Smooth muscle cell of trachea (primary cell): ENCODE results near the gene HOXA1. TPM values are rescaled to one million over a fixed set of nuclear protein-coding genes. Genes with fewer than 3 reads are reported as not detected.

ENCODE experiments used
- total RNA-seq: library from RNA; depleted of rRNA; stranded (reverse); fragments of >200 nt; gene quantifications from 2 replicates; pipeline ENCODE4 v1.2.1, GENCODE V29; 2014

HOXA1 gene
- total RNA-seq: 0.44 and 1.2 TPM in 2 replicates

DNA sequence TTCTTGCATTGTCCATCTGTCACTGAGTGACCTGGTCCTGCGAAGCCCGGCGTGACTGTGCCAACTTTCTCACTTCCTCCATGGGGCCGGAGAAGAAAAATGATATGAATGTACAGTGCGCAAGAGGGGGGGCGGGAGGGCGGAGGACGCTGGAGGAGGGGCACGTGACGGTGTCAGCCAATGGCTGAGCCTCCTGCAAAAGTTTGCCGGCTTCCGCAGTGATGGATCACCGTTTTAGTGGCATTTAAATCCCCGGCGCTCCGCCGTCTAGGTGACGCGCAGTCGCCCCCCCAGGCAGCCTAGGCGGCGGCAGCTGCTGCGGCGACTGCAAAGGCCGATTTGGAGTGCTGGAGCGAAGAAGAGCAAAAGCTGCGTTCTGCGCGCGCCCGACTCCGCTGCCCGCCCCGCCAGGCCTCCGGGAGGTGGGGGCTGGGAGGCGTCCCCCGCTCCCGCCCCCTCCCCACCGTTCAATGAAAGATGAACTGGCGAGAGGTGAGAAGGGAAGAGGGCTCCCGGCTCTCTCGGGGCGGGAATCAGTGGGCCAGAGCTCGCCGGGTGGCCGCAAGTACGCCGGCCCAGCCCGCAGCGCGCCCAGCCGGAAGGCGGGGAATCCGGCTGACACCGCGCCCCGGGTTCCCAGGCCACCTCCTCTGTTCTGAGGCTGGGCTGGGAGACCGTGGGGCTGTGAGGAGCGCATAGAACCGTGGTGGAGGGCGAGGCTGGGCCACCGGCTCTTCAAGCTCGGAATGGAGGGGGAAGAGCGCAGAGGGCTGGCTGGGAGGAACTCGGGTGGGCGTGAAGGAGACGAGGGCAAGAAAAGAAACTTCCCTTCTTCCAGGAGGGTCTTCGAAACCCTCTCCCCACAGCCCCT lies at the start of gene HOXA1:
Gene HOXA1, minus strand, starts transcription at position 104 of the 871 bp plus-strand sequence. Its CDS starts 88 bp downstream, at position 16.

DNA sequence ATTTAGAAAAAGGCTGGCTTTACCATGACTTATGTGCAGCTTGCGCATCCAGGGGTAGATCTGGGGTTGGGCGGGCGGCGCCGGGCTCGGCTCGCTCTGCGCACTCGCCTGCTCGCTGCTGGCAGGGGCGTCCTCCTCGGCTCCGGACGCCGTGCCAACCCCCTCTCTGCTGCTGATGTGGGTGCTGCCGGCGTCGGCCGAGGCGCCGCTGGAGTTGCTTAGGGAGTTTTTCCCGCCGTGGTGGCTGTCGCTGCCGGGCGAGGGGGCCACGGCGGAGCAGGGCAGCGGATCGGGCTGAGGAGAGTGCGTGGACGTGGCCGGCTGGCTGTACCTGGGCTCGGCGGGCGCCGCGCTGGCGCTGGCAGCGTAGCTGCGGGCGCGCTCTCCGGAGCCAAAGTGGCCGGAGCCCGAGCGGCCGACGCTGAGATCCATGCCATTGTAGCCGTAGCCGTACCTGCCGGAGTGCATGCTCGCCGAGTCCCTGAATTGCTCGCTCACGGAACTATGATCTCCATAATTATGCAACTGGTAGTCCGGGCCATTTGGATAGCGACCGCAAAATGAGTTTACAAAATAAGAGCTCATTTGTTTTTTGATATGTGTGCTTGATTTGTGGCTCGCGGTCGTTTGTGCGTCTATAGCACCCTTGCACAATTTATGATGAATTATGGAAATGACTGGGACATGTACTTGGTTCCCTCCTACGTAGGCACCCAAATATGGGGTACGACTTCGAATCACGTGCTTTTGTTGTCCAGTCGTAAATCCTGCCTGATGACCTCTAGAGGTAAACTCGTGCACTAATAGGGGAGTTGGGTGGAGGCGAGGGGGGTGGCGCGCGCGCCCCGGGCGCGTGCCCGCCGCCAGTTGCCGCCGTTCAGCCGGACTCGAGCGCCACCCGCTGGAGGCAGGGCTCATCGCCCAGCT lies 47.5 kb upstream of the HOXA1 start, which contains the start of gene HOXA5:
Gene HOXA5, minus strand, starts transcription at position 659 of the 927 bp plus-strand sequence. Its CDS starts 74 bp downstream, at position 585.

DNA sequence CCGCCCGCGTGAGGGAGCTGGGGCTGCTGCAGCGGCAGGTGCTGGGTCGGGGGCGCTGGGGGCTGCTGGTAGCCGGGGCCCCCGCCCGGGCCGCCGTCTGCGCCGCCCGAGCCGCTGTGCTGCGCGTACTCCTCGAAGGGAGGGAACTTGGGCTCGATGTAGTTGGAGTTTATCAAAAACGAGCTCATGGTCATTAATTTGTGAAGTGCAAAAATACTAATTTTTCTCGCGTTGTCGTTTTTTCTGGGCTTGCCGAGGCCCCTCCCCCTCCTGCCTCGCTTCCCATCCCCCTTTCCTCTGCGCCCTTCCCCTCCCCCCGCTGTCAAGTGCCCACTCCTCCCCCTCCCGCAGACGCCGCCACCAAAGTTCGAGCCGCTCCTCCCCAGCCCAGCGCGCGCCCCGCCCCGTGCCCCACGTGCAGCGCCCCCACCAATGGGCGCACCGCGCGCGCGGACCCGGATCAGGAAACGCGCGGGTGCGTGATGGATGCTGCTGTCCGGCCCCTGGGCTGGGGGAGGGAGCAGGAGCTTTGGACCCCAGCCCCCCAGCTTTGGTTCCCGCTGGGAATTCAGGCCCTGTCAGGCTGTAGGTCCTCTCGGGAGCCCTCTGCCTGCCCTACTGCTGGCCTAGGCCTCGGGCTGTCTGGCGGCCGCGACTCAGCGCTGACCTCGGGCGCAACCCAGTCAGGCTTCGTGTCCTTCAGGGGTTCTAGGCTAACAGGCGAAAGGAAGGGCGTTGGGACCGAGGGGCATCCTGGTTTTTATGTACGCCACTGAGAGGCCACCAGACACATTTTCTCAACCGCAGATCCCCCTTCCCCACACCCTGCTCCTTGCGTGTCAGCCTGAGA lies 35.0 kb upstream of the HOXA1 start, which contains the start of gene HOXA4:
Gene HOXA4, minus strand, starts transcription at position 218 of the 850 bp plus-strand sequence. Its CDS starts 24 bp downstream, at position 194.

DNA sequence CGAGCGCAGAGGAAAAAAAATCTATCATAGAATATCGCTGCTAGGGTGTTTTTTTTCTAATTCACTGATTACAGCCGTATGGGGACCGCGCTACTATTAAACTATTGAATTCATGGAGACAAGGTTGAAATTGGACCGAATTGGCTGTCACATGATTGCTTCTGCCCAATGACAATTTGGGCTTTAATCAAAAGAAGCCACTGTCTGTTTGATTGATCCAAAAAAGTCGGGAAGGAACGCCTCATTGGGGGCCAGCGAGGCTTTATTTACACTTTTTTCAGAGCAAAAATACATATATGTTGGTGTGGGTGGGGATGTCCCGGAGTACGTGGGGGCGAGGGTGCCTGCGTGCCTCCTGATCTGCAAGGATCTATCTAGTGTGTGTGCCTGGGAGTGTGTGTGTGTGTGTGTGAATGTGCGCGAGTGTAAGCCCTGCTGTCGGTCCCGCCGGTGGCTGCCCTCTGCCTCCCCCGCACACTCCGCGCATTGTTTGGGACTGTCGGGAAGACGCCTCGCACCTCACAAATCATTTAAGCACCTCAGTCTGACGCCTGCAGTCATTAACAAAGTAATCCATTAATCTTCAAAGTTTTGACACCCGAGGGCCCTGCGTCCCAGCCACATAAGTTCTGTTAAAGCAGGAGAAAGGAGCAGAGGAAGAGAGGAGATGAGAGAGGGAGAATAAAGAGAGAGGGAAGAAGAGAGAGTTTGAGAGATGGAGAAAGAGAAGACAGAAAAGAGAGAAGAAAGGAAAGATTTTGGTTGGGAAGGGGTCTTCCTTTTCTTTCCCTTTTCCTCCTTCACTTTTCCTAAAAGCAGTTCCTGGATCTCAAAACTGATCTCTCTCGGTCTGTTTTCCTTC lies 7.0 kb upstream of the HOXA1 start, which contains the start of gene HOXA2:
Gene HOXA2, minus strand, starts transcription at position 103 of the 862 bp plus-strand sequence. CDS start 183 bp downstream, outside the sequence.

Other genes starting within 250 kb of the HOXA1 start
- gene SKAP2, start 231.4 kb downstream of the HOXA1 start, total RNA-seq: 9.9 and 15.3 TPM in 2 replicates
- 1.3 and 2.6 TPM in 2 replicates for gene HOXA2, start 6.7 kb upstream of the HOXA1 start, total RNA-seq
- gene HOXA4, start 34.8 kb upstream of the HOXA1 start, total RNA-seq: 0.58 and 0.66 TPM in 2 replicates
- 10.8 and 16.7 TPM in 2 replicates for gene HOXA5, start 47.7 kb upstream of the HOXA1 start, total RNA-seq
- not detected in 2 replicates for gene HOXA6, start 51.8 kb upstream of the HOXA1 start, total RNA-seq
- 2.6 and 3.0 TPM in 2 replicates for gene HOXA3, start 56.6 kb upstream of the HOXA1 start, total RNA-seq
- not detected in 2 replicates for gene HOXA7, start 60.7 kb upstream of the HOXA1 start, total RNA-seq
- gene HOXA9, start 69.5 kb upstream of the HOXA1 start, total RNA-seq: 0.15 TPM in 1 of 2 replicates, not detected in the other
- 0.15 TPM in 1 of 2 replicates, not detected in the other for gene HOXA10, start 78.3 kb upstream of the HOXA1 start, total RNA-seq
- gene HOXA11, start 89.2 kb upstream of the HOXA1 start, total RNA-seq: under 0.01 TPM in 1 of 2 replicates, not detected in the other
- under 0.01 TPM in 2 replicates for gene HOXA13, start 104.1 kb upstream of the HOXA1 start, total RNA-seq
- gene EVX1, start 146.8 kb upstream of the HOXA1 start, total RNA-seq: not detected in 2 replicates